GM20000 (cell line): ENCODE results near the gene OPRL1.
"Not testable (repeated sequence)": the region's sequence is repeated elsewhere in the genome, so short reads cannot be mapped to it uniquely, and the experiment has no call there.

Experiments
- DNase-seq: peaks from one replicate; pipeline ENCODE4 v3.0.0; 2012; ENCODE audit warnings: low spot score
- TF ChIP-seq, protein P1 (sequence below): IDR thresholded peaks from 2 replicates; pipeline ENCODE4 v1.5.1; 2012; ENCODE audit warnings: mild to moderate bottlenecking, control low read depth; ENCODE audit errors: extremely low read depth, missing control alignments

OPRL1 gene

DNA sequence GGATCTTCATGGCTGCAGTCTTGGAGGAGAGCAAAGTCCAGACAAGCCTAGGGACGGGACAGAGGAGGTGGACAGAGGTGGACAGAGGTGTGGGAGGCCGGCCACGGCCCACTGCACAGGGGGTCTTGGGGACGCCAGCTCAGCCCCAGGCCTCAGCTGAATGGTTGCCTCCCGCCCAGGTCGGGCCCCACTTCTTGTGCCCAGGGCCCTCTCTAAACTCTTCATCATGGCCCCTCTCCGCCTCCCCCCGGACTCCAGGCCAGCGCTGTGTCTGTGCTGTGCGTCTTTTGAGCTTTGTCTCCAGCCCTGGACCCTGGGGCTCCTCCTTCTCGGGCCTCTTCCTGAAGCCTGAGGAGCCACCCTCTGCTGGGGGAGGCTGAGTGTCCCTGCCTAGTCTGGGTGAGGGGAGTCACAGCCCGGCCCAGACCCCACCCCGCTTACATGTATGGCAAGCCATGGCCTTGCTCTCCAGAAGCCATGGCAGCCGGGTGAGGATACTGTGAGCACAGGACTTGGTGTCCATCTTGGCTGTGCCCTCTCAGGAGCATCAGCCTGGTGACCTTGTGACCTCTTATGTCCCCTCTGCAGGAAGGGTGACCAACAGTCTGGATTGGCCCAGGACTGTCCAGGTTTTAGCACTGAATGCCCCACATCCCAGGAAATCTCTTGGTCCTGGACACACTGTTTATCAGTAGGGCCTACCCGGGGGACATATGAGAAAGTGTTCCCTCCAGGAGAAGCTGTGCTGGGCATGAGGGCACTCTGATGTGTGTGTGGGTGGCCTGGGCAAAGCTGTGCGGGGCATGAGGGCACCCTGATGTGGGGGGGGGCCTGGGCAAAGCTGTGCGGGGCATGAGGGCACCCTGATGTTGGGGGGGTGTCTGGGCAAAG lies 36.9 kb downstream of the OPRL1 start:
- TF ChIP-seq, protein P1, sequence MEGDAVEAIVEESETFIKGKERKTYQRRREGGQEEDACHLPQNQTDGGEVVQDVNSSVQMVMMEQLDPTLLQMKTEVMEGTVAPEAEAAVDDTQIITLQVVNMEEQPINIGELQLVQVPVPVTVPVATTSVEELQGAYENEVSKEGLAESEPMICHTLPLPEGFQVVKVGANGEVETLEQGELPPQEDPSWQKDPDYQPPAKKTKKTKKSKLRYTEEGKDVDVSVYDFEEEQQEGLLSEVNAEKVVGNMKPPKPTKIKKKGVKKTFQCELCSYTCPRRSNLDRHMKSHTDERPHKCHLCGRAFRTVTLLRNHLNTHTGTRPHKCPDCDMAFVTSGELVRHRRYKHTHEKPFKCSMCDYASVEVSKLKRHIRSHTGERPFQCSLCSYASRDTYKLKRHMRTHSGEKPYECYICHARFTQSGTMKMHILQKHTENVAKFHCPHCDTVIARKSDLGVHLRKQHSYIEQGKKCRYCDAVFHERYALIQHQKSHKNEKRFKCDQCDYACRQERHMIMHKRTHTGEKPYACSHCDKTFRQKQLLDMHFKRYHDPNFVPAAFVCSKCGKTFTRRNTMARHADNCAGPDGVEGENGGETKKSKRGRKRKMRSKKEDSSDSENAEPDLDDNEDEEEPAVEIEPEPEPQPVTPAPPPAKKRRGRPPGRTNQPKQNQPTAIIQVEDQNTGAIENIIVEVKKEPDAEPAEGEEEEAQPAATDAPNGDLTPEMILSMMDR, result no peak
- no peak for DNase-seq

DNA sequence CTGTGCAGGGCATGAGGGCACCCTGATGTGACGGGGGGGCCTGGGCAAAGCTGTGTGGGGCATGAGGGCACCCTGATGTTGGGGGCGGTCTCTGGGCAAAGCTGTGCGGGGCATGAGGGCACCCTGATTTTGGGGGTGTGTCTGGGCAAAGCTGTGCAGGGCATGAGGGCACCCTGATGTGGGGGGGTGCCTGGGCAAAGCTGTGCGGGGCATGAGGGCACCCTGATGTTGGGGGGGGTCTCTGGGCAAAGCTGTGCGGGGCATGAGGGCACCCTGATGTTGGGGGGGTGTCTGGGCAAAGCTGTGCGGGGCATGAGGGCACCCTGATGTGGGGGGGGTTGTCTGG lies 37.5 kb downstream of the OPRL1 start:
- not testable (repeated sequence) for DNase-seq

DNA sequence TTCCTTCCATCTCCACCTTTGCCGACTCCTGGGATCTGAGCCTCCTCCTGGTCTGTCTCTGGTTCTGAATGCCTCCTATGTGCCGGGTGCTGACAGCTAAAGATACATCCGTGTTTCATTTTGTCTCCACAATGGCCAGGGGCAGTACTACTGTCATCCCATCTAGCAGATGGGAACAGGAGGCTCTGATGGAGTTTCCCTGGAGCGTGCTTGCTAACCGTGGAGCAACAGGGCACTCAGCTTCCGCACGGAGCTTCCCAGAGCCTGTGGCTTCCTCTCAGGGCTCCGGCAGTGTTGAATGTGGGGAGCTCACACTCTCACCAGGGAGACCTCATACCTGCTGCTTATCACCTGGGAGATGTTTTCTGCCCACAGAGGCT lies 39.4 kb downstream of the OPRL1 start:
- DNase-seq, result no peak
- TF ChIP-seq, protein P1, result no peak

DNA sequence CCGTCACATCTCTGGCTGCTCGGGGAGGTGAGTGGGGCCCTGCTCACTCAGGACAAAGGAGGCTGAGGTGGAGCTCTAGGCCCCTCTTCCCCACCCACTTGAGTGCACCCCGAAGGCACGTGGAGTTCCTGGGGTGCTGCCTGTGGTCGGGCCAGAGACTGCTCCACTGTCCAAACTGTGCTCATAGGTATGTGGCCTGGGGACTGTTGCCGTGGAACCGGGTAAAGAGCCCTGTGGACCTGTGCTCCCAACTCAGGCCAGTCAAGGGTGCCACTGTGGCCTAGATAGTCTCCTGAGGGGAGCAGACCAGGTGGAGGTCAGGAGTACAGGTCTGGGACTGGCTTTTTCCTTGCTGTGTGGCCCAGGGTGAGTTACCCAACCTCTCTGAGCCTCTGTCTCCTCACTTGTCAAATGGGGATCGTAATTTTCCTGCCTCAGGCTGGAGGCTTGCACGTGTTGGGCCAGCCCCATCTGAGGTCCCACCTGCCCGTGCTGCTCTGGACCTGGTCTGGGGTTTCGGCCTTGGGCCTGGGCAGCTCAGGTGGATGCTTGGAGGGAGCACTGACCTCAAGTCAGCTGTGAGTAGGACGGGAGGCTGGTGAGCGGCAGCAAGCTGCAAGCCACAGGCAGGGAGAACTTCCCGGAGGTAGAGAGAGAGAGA lies 39.9 kb downstream of the OPRL1 start:
- no peak for DNase-seq
- TF ChIP-seq, protein P1, result no peak

DNA sequence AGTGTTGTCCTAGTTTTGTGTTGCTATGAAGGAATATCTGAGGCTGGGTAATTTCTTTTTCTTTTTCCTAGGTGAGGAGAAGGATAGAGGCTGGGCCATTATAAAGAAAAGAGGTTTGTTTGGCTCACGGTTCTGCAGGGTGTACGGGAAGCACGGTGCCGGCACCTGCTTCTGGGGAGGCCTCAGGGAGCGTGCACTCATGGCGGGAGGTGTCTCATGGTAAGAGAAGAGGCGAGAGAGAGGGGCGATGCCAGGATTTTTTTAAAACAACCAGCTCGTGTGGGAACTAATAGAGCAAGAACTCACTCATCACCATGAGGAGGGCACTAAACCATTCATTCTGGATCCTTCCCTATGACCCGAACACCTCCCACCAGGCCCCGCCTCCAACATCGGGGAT lies 41.7 kb downstream of the OPRL1 start:
- TF ChIP-seq, protein P1, result no peak
- DNase-seq, result no peak

DNA sequence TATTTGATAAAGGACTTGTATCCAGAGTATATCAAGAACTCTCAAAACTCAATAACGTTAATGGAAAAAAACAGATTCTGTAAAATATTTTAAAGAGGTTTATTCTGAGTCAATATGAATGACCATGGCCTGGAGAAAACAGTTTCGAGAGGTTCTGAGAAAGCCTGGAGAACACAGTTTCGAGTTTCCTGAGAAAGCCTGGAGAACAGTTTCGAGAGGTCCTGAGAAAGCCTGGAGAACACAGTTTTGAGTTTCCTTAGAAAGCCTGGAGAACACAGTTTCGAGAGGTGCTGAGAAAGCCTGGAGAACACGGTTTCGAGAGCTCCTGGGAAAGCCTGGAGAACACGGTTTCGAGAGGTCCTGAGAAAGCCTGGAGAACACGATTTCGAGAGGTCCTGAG lies 43.0 kb downstream of the OPRL1 start:
- not testable (repeated sequence) for DNase-seq

DNA sequence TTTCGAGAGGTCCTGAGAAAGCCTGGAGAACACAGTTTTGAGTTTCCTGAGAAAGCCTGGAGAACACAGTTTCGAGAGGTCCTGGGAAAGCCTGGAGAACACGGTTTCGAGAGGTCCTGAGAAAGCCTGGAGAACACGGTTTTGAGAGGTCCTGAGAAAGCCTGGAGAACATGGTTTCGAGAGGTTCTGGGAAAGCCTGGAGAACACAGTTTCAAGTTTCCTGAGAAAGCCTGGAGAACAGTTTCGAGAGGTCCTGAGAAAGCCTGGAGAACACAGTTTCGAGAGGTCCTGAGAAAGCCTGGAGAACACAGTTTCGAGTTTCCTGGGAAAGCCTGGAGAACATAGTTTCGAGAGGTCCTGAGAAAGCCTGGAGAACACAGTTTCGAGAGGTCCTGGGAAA lies 43.6 kb downstream of the OPRL1 start:
- not testable (repeated sequence) for DNase-seq

DNA sequence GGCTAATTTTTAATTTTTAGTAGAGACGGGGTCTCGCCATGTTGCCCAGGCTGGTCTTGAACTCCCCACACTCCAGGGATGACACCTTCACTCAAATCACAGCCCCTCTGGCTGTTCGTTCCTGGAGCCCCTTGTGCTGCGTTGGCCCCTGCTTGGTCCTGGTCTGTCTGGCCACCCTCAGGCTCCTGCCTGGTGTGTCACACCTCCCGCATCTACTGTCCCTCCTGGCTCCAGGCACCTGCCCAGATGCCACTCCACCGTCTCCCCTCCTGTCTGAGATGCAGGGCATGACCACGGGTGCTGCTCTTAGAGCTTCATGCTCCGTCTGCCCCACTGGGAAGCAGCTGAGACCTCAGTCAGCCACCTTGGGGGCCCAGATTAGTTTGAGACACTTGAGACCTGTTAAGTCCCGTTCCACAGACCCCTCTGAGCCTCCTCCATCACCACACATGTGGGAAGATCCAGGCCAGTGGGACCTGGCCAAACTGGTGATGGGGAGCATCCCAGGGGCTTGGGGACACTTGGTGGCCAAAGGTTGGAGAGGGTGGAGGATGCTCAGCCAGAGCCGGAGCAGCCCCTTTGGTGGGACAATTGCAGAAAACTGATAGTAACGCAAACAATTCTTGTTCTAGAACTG lies 49.4 kb downstream of the OPRL1 start:
- TF ChIP-seq, protein P1, result no peak
- DNase-seq, result no peak

DNA sequence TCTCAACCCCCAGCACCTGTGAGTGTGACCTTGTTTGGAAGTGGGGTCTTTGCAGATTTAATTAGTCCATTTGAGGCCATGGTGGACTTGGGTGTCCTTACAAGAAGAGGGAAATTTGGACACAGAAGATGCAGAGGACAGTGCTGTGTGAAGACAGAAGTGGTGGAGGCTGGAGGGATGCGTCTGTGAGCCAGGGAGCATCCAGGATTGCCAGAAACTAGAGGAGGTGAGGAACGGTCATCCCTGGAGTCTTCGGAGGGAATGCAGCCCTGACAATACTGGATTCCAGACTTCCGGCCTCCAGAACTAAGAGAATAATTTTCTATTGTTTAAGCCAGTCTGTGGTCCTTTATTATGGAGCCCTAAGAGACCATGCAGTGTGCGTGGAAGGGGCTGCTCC lies 50.4 kb downstream of the OPRL1 start:
- no peak for DNase-seq
- TF ChIP-seq, protein P1, result no peak
